HTERT RPE-1 (cell line): Measurements from ENCODE around the gene IFITM10.
"Not testable (repeated sequence)": the region's sequence is repeated elsewhere in the genome, so short reads cannot be mapped to it uniquely, and the experiment has no call there.

Experiments used
- in situ Hi-C: fragments of 300-500 bp; cut with MboI; formaldehyde crosslinking; loops from 4 replicates; pipeline ENCODE4 v1.14.3; 2020; ENCODE audit warnings: low sequenced_read_pairs

IFITM10 gene

DNA sequence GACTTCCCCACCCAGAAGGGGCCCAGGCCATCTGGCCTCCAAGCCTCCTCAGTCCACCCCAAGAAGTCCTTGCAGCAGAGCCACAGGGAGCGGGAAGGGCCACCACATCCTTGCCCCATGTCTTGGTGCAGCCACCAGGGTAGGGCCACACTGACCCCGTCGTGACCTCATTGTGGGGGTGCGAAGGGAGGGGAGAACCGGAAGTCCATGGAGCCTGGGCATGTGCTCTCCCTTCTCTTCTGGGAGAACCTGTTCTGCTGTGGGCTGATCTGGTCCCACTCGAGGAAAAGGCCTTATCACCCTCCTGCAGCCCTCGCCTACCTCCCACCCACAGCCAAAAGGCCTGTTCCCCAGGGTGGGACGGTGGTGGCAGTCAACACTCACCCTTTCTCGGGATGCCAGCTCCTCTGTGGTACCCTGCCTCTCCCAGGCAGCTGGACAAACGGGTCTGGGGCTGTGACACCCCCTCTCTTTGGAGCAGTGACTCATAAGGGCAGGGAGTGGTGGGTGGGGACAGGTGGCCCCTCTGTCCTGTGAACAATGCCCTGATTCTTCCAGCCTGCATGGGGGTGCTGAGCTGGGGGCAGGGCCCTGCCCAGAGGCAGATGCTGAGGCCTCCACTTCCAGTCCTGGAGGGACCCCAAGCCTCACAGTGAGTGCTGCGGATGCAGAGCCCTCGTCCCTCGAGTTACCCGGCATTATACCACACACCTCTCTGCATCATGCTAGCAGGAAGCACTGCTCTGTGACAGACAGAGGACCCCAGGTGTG is 27.9 kb upstream of the IFITM10 start:
- in situ Hi-C loops, result no loop called here

DNA sequence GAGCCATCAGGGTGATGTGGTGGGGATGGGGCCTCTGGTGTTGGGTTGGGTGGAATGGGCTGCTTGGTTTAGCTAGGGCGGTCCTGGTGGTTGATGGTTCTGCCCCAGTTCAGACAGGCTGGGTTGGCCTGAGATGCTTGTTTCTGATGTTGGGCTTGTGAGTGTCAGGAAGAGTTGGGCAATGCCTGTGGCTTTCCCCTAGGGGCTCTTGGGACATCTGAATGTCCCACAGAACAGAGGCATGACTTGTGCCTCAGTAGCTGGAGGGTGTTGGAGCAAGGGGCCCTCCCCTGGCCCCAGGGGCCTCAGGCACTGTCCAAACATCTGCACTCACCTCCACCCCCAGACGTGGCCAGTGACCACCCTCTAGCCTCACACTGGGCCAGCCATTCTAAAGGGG is 27.3 kb upstream of the IFITM10 start:
- in situ Hi-C loops, result no loop called here

DNA sequence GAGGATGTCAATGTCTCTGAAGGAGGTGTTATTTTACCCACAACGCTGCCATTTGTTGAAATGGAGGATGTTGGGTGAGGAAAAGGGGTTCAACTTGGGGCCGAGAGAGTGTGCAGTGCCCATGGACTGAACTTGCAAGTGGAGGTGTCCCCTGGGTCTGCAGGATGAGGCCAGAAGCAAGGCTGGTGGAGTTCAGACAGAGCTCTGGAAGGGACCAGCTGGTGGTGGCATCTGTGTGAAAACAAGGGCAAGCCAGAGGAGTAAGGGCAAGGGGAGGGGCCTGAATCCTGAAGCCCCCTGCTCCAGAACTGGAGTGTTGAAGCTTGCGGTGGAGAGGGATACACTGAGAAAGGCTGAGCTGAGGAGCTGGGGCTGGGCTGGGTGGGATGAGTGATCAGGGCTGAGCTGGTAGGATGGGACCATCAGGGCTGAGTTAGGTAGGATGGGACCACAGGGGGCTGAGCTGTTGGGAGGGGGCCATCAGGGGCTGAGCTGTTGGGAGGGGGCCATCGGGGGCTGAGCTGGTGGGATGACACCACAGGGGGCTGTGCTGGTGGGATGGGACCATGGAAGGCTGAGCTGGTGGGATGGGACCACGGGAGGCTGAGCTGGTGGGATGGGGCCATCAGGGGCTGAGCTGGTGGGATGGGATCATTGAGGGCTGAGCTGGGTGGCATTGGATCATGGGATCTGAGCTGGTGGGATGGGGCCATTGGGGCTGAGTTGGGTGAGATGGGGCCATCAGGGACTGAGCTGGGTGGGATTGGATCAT is 26.7 kb upstream of the IFITM10 start:
- in situ Hi-C loops, result no loop called here

DNA sequence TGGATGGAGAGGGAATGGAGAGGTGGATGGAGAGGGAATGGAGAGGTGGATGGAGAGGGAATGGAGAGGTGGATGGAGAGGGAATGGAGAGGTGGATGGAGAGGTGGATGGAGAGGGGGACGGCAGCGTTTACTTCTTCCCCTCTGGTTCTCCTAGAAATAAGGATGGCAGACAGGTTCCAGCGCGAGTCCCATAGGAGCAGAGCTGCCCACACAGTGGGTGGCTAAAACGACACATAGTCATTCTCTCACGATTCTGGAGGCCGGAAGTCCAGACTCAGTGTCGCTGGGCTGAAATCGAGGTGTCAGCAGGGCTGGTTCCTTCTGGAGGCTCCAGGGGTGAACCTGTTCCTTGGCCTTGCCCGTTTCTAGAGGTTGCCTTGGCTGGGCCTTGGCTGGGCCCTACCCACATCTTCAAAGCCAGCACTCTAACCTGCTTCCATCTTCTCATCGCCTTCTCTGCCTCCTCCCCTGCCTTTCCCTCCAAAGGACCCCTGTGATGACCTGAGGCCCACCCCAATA is 26.0 kb upstream of the IFITM10 start:
- in situ Hi-C loops, result no loop called here

DNA sequence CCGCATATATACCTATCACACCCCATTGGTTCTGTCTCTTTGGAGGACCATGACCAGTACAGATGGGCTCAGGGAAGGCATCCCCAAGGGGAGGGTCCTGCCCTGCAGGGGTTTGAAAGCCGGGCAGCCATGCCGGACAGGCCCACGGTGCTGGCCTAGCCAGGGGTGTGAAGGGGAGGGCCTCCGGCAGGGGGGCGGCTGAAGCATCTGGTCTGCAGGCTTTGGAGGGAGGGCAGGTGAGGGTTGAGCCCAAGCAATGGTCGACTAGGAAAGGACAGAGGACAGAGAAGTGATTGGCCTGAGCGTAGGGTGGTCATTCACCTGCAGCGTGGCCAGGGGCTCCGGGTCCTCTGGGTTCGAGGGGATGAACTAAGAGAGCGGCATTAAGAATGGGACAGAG is 24.5 kb upstream of the IFITM10 start:
- in situ Hi-C loops, result no loop called here

DNA sequence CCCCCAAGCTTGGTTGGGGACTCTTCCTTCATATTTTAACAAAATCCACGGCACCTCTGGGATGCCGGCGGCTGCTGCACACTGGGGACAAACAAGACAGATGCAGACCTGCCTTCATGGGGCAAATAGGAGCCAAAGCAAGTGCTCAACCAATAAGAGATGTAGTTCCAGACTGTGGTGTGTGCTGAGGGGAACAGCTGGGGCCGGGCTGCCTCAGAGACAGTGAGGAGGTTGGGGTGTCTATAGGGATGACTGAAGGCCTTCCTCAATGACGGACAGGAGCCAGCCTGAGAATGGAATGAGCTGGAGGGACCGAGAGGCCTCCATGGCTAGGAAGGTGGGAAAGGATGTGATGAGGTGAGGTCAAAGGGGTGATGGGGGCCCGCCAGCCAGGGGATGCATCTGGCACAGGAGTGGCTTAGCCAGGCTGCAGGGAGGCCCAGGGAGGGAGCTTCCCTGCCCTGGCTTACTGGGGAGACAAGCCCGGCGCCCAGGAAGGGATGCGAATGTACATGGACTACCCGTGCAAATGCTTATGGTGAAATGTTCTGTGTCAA is 23.7 kb upstream of the IFITM10 start:
- in situ Hi-C loops, result no loop called here

DNA sequence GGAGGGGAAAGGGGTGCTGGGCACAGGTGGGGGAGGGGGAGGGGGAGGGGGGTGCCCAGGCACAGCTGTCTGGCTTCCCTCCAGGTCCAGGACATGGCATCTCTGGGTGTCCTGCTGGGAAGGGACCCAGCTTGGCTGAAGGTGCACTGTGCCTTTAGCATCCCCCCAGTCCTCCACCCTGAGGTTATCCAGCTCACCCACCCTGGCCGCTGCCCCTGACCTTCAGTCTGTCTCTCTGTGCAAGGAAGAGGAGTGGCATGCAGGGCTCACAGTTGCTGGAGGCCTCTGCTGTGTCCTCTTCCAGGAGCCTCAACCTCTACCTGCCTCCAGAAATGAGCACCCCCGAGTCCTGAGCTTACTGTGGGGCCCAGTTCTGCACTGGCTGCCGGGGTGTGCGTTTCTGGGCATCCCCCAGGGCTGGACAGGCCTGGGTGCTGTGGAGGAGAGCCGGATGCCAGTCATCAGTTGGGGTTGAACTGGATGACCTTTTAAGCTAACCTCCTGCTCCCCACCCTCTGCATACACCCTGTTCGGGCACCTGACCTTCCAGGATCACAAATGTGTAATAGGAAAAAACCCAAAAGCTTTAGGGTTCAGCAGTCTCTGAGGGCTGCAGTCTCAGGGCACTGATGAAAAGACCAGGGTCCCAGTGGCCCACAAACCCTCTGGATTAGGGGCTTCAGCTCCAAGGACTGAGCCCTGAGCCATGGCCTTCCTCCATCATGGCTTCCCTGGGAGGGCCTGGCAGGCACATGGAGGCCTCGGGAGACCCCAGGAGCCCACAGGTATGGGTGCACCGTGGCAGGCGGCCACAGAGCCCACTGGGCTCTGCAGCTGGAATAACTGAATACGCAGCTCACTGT is 23.0 kb upstream of the IFITM10 start:
- in situ Hi-C loops, result no loop called here

DNA sequence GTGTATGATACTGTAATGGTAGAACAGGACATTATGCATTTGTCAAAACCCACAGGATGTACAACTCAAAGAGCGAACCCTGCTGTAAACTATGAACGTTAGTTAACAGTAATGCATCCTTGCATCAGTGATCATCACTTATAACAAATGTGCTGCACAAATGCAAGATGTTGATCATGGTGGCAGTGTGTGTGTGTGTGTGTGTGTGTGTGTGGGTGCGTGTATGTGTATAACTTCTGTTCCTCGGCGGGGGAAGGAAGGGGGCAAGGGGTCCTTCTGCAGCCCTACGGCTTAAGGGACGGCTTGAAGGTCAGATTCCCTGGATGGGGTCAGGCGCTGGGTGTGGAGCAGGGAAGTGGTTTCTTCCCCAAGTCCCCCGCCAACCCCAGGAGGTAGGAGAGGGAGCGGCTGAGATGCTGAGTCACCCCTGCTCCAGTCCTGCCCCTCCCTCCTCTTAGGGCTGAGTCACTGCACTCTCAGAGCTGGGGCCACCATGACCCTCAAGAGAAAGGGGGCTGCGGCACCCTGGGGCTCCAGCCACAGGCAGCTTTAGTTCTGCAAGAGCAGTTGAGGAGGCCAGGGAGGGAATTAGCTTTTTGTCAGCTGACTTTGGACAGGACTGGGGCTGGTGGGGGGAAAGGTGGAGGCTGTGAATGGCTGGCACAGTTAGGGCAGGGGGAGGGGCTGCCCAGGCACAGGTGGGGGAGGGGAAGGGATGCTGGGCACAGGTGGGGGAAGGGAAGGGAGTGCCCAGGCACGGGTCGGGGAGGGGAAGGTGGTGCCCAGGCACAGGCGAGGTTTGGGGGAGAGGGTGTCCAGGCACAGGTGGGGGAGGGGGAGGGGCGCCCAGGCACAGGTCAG is 22.1 kb upstream of the IFITM10 start:
- in situ Hi-C loops, result no loop called here

DNA sequence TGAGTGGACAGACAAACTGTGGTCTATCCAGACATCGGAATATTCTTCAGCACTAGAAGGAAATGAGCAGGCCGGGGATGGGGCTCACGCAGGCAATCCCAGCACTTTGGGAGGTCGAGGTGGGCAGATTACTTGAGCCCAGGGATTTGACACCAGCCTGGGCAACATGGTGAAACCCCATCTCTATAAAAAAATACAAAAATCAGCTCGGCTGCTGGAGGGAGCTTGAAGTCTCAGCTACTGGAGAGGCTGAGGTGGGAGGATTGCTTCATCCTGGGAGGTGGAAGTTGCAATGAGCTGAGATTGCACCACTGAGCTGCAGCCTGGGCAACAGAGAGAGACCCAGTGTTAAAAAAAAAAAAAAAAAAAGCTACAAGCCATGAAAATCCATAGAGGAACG is 21.3 kb upstream of the IFITM10 start:
- in situ Hi-C loops, result no loop called here

DNA sequence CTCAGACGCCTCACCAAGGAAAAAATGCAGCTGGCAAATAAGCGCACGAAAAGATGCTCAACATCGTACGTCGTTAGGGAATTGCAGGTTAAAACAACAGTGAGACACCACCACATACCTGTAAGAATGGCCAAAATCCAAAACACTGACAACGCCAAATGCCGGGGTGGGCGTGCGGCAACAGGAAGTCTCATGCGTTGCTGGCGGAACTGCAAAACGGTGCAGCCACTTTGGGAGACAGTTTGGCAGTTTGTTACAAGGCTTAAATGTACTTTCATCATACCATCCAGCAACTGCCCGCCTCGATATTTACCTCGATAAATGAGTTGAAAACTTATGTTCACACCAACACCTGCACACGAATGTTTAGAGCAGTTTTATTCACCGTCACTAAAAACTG is 20.9 kb upstream of the IFITM10 start:
- in situ Hi-C loops, result no loop called here

DNA sequence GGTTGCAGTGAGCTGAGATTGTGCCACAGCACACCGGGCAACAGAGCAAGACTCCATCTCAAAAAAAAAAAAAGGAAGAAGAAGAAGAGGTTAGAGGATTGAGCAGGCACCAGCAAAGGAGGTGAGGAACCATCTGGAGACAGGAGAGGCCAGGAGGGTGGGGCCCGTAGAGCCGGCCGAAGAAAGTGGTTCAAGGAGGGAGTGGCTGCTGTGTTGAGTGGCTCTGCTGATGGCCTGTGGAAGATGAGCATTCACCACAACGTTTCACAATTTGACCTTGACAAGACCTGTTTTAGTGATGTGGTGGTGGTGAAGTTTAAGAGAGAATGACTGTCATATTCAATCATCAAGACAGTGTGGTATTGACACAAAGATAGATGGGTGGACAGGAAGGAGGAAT is 20.1 kb upstream of the IFITM10 start:
- in situ Hi-C loops, result no loop called here

DNA sequence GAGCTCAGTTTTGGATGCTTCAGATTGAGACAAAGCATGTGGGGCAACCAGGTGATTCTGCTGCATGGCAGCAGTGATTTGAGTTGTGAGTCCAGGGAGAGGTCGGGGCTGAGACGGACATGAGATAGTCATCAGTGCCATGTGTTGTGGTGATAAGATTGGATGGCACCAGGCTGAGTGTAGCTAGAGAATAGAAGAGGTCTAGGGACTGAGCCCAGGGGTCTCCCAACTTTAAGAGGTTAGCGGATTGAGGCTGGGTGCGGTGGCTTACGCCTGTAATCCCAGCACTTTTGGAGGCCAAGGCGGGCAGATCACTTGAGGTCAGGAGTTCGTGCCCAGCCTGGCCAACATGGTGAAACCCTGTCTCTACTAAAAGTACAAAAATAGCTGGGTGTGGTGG is 19.7 kb upstream of the IFITM10 start:
- in situ Hi-C loops, result no loop called here

DNA sequence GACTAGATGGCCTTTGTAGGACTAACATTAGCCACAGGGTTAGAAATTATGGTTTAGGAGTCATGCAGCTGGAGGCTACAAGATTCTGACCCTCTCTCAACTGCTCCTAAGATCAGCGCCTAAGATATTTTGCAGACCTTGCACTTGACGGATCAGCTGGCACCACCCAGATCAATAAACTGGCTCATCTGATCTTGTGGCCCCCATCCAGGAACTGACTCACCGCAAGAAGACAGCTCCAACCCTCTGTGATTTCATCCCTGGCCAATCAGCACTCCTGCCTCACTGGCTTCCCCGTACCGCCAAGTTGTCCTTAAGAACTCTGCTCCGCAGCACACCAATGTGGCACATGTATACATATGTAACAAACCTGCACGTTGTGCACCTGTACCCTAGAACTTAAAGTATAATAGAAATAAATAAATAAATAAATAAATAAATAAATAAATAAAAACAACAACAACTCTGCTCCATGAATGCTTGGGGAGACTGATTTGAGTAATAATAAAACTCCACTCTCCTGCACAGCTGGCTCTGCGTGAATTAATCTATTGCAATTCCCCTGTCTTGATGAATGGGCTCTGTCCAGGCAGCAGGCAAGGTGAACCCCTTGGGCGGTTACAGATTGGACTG is 19.0 kb upstream of the IFITM10 start:
- in situ Hi-C loops, result not testable (repeated sequence)

DNA sequence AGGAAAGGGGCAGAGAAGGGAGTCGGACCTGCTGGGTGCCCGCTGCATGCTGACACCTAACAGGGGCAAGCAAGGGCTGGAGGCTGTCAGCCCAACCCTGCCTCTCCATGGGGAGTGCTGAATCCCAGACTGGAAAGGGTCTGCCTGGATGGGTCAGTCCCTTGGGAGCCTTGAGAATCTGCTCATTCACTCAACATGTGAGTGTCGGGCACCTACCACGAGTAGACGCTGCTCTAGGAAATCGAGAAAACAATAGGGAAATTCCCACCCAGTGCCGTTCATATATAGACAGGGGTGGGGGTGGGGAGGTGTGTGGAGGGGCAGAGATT is 17.7 kb upstream of the IFITM10 start:
- in situ Hi-C loops, result no loop called here

DNA sequence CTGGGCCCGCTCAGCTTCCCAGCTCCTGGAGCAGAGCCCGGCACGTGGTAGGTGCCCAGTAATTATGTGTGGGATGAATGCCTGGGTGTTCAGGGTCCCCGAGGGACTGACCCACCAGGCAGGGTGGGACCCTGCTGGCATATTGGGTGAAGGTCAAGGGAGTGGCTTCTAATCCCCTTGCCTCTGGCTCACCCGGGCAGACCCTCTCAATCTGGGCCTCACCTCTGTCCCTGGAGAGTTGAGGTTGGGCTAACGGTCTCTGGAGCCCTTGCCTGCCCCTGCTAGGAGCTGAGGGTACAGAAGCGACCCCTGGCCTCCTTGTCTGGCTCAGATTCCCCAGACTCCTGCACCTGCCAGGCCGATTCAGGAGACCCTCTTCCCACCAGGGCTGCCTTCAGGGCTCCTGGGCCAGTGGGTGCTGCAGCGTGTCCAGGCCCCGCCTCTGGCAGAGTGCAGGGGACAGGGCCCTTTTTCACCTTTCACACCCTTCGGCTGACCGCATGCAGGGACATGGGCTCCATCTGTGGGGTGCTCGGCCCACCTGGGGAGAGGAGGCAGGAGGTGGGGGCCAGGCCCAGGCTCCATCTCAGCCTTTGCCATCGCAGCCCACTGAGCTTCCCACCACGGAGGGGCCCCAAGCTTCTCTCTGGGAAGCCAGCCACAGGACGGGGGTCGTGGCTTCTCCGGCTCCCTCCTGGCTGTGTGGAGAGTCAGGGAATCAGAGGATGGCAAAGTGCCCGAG is 17.2 kb upstream of the IFITM10 start:
- in situ Hi-C loops, result no loop called here

DNA sequence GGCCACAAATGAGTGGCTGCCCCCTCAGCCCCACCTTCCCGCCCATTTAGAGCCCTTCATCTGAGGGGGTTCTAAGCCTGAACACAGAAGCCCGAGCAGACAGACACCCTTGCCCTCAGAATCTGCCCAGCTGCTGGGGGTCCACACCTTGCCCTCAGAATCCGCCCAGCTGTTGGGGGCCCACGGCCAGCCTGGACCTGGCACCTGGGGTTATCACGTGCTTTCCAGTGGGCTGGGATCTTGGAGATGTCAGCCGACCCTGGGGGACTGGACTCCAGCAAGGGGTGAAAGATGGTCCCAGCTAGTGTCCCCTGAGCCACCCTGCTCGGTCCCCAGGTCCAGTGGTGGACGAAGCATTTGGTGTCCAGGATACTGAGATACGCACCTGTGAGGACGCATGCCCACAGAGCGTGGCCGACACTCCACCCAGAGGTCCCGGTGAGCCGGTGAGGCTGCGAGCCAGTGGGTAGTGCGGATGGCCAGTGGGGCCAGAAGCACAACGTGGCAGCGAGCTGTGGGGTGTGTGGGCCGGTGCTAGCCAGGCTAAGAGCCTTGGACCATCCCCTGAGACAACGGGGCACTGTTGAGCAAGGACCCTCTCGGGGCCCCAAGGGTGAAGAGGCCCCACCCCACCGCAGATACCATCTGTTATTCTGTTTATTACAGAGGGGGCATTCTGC is 16.5 kb upstream of the IFITM10 start:
- in situ Hi-C loops, result no loop called here

DNA sequence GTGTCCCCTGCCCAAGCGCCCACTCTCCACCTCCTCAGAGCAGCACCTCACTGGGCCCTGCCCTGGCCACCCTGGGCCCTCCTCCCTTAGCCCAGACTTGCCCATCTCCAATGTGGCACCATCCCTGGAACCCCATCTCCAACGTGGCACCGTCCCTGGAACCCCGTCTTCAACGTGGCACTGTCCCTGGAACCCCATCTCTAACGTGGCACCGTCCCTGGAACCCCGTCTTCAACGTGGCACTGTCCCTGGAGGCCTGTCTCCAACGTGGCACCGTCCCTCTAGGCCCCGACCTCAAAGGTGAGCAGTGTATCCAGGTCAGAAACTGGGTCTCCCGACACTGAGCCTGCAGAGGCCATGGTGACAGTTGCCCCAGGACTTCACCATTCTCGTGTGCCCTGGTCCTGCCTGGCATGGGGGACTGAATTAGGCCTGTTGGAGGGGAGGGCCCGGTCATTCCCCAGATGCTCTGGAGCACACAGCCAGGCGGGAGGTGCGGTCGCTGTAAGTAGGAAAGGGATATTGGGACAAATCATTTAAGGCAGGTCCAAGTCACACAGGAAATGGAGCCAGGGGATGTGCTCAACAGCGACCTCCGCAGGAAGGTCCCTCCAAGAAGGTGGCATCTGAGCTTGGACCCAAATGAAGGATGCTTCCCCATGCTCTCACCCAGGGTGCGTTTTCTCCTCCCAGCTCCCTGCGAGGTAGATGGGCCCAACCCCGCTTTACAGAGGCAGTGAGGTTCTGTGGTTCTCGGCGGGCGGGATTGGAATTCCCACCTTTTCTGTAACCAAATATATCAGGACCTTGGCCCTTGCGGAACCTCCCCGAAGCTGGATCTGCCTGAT is 15.7 kb upstream of the IFITM10 start:
- in situ Hi-C loops, result no loop called here
